Skeletal muscle tissue (tissue), 4 donors: ENCODE data around the gene ALAS1. TPM values are rescaled to one million over a fixed set of nuclear protein-coding genes. Genes with fewer than 3 reads are reported as not detected.

Source experiments
- H3K27ac ChIP-seq: one replicate; pipeline ENCODE4 v1.7.0; 2013; ENCODE audit warnings: mild to moderate bottlenecking, low read depth, low read length, inconsistent platforms
- H3K27me3 ChIP-seq, 3 donors: one replicate each; pipeline ENCODE4 v1.7.0; 2013; ENCODE audit warnings: low read length in 3 of 3; ENCODE audit not compliant: control insufficient read depth in 3 of 3, insufficient read depth in 3 of 3
- H3K36me3 ChIP-seq, 3 donors: one replicate each; pipeline ENCODE4 v1.7.0; 2013; ENCODE audit warnings: low read length in 3 of 3; ENCODE audit not compliant: control insufficient read depth in 3 of 3, insufficient read depth in 3 of 3
- H3K4me1 ChIP-seq, 3 donors: one replicate each; pipeline ENCODE4 v1.7.0; 2013; ENCODE audit warnings: low read length in 3 of 3, mild to moderate bottlenecking in 3 of 3; ENCODE audit not compliant: control insufficient read depth in 3 of 3, insufficient read depth in 3 of 3
- H3K4me3 ChIP-seq, 3 donors: one replicate each; pipeline ENCODE4 v1.7.0; 2013; ENCODE audit warnings: low read length in 3 of 3
- H3K9ac ChIP-seq, 3 donors: one replicate each; pipeline ENCODE4 v1.7.0; 2013; ENCODE audit warnings: low read length in 3 of 3, mild to moderate bottlenecking in 3 of 3, moderate library complexity in 2 of 3, low read depth in 1 of 3
- H3K9me3 ChIP-seq, 3 donors: one replicate each; pipeline ENCODE4 v1.7.0; 2013; ENCODE audit warnings: low read length in 3 of 3; ENCODE audit not compliant: control insufficient read depth in 3 of 3
- total RNA-seq: library from RNA; depleted of rRNA; stranded (reverse); fragments of >200 nt; gene quantifications from one replicate; pipeline ENCODE4 v1.2.3, GENCODE V29; 2014
- donor health status: Osteomylitis.

ALAS1 gene
- total RNA-seq, 1 donor from 2014 or later: 31.3 TPM

DNA sequence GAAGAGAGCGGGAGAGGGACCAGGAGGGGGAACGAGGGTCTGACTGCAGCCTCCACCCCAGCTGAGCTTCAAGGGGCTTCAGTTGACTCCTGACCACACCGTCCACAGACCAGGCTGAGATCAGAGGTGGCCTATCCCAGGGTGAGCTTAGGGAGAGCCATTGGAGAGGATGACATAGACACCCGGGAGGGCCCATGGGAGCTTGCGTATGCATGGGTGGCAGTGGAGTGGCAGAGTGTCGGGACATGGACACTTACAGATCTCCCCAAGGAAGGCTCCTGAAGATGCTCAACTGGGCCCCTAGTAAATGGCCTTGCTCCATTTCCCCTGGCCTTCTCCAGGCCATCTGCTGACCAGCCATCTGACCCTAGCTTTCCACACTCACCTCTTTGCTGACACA, 12.6 kb upstream of the ALAS1 start:
- H3K9me3 ChIP-seq: no peaks in the 10 kb centered on the region
- no peak overlapping the region for H3K27ac ChIP-seq
- H3K4me1 ChIP-seq: peaks cover 6 to 19% (median 9%) of the 10 kb centered on the region in 3 donors
- no peaks in the 10 kb centered on the region for H3K27me3 ChIP-seq
- H3K4me3 ChIP-seq: no peak overlapping the region
- no peaks in the 10 kb centered on the region for H3K36me3 ChIP-seq
- H3K9ac ChIP-seq: no peak overlapping the region

GRCh38 chr3:52185837-52186236, 12.1 kb upstream of the ALAS1 start:
- Histone ChIP-seq H3K9ac (no peak overlapping the region), H3K27me3 (no peaks in the 10 kb centered on the region), H3K4me3 (no peak overlapping the region), H3K36me3 (no peaks in the 10 kb centered on the region), H3K27ac (no peak overlapping the region), H3K4me1 (peaks cover 12 to 24% (median 14%) of the 10 kb centered on the region in 3 donors), H3K9me3 (no peaks in the 10 kb centered on the region)

GRCh38 chr3:52186729-52187128, 11.2 kb upstream of the ALAS1 start:
- Histone ChIP-seq H3K27me3 (no peaks in the 10 kb centered on the region), H3K4me3 (no peak overlapping the region), H3K27ac (no peak overlapping the region), H3K9me3 (no peaks in the 10 kb centered on the region), H3K9ac (no peak overlapping the region), H3K36me3 (no peaks in the 10 kb centered on the region), H3K4me1 (peaks cover 12 to 22% (median 14%) of the 10 kb centered on the region in 3 donors)

GRCh38 chr3:52188556-52188955, 9.4 kb upstream of the ALAS1 start:
- no peaks in the 10 kb centered on the region for H3K27me3 ChIP-seq
- H3K4me3 ChIP-seq: no peak overlapping the region
- no peaks in the 10 kb centered on the region for H3K9me3 ChIP-seq
- peaks cover 12 to 24% (median 23%) of the 10 kb centered on the region in 3 donors for H3K4me1 ChIP-seq
- no peak overlapping the region for H3K9ac ChIP-seq
- no peaks in the 10 kb centered on the region for H3K36me3 ChIP-seq
- no peak overlapping the region for H3K27ac ChIP-seq

DNA sequence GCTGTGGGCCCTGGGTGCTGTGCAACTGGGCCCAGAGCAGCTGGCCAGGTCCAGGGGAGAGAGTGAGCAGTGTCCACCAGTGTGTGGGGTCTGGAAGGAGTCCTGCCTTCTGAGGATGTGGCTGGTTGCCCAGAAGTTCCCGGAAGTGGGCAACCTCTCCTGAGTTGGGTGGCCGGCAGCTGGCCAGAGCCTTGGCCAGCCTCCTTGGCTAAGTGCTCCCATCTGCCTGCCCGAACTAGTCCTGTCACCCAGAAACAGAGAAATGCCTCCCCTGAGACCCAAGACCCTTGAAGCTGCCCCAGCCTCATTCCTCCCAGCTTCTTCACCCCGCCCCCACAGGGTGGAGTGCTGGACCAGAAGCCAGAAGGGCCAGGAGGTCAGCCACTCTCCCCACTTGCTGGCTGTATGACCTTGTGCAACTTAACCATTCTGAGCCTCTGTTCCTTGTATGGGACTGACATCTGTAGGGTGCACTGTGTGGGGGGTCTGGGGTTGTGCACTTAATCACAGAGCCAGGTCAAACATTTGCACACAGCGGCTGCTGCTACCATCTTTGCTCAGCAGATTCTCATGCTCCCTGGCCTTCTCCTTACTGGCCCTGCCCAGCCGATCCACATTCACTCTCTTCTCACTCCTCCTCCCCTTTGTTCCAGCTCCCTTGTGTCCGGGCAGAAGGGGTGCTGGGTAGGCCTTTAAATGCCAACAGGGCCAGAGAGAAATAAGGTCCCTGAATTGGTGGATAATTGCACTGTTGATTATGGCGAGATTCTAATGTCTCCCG, 7.5 kb upstream of the ALAS1 start:
- Histone ChIP-seq H3K4me1 (peaks cover 12 to 21% (median 17%) of the 10 kb centered on the region in 3 donors), H3K4me3 (no peak overlapping the region), H3K9ac (peak overlapping the region in 1 of 3 donors; percentile 45), H3K27me3 (no peaks in the 10 kb centered on the region), H3K27ac (no peak overlapping the region), H3K36me3 (no peaks in the 10 kb centered on the region), H3K9me3 (no peaks in the 10 kb centered on the region)

GRCh38 chr3:52191663-52192062, 6.3 kb upstream of the ALAS1 start:
- Histone ChIP-seq H3K4me3 (no peak overlapping the region), H3K4me1 (peaks cover 13 to 26% (median 18%) of the 10 kb centered on the region in 3 donors), H3K36me3 (no peaks in the 10 kb centered on the region), H3K27me3 (no peaks in the 10 kb centered on the region), H3K27ac (no peak overlapping the region), H3K9ac (no peak overlapping the region), H3K9me3 (no peaks in the 10 kb centered on the region)

- Histone ChIP-seq H3K27ac (no peak overlapping the region), H3K4me3 (no peak overlapping the region), H3K36me3 (no peaks in the 10 kb centered on the region), H3K9me3 (no peaks in the 10 kb centered on the region), H3K9ac (no peak overlapping the region), H3K4me1 (peaks cover 24 to 37% (median 30%) of the 10 kb centered on the region in 3 donors), H3K27me3 (no peaks in the 10 kb centered on the region)
Measured at GRCh38 chr3:52193065-52193464, 4.9 kb upstream of the ALAS1 start.

GRCh38 chr3:52194485-52195290, 3.3 kb upstream of the ALAS1 start:
- no peak overlapping the region for H3K27ac ChIP-seq
- no peaks in the 10 kb centered on the region for H3K27me3 ChIP-seq
- H3K4me1 ChIP-seq: peaks cover 35 to 48% (median 41%) of the 10 kb centered on the region in 3 donors
- no peaks in the 10 kb centered on the region for H3K9me3 ChIP-seq
- H3K4me3 ChIP-seq: no peak overlapping the region
- H3K9ac ChIP-seq: no peak overlapping the region
- peaks cover 4 to 6% (median 5%) of the 10 kb centered on the region in 3 donors for H3K36me3 ChIP-seq

DNA sequence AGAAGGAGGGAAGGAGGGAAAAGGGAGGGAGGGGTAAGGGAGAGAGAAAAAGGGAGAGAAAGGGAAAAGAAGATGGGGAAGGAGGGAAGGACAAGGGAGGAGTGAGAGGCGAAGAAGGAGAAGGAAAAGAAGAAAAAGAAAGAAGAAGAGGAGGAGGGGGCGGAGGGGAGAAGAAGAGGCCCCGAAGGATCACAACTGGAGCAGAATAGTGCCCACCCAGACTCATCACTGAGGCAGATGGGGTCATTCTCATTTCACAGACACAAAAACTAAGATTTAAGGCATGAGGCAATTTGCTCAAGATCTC, 2.7 kb upstream of the ALAS1 start:
- Histone ChIP-seq H3K27me3 (no peaks in the 10 kb centered on the region), H3K9ac (no peak overlapping the region), H3K27ac (no peak overlapping the region), H3K4me1 (peaks cover 31 to 42% (median 36%) of the 10 kb centered on the region in 3 donors), H3K36me3 (peaks cover 4 to 6% (median 5%) of the 10 kb centered on the region in 3 donors), H3K9me3 (no peaks in the 10 kb centered on the region), H3K4me3 (no peak overlapping the region)

- no peaks in the 10 kb centered on the region for H3K27me3 ChIP-seq
- no peak overlapping the region for H3K4me3 ChIP-seq
- H3K9ac ChIP-seq: no peak overlapping the region
- H3K36me3 ChIP-seq: peaks cover 4 to 6% (median 5%) of the 10 kb centered on the region in 3 donors
- H3K4me1 ChIP-seq: peaks cover 25 to 36% (median 32%) of the 10 kb centered on the region in 3 donors
- H3K27ac ChIP-seq: peak overlapping the region; percentile 11
- no peaks in the 10 kb centered on the region for H3K9me3 ChIP-seq
Measured at GRCh38 chr3:52195823-52196331, 2.1 kb upstream of the ALAS1 start.
